ENCODE results near the gene APBA3. TPM values are rescaled to one million over a fixed set of nuclear protein-coding genes. Genes with fewer than 3 reads are reported as not detected.

The APBA3 gene
- polyA plus RNA-seq (ENCODE audit: insufficient read depth in 1 of 5, insufficient read length in 5 of 5, low replicate concordance in 1 of 5), result 10 to 100 TPM; 11.0 to 23.3 (median 18.1) TPM
- long read RNA-seq, donor 1, partial matches to known transcripts, result 0 of 5 reads
- long read RNA-seq, donor 1, other reads (novel, unspliced or antisense), result 0 of 5 reads
- long read RNA-seq, donor 2, partial matches to known transcripts, result 0 of 2 reads
- long read RNA-seq, donor 2, other reads (novel, unspliced or antisense), result 0 of 2 reads
- long read RNA-seq, donor 3, transcript APBA3-207 (2 exons, 575 nt), result major isoform, 5 of 6 reads
- long read RNA-seq, donor 3, partial matches to known transcripts, result 0 of 6 reads
- long read RNA-seq, donor 3, other reads (novel, unspliced or antisense), result 0 of 6 reads
- long read RNA-seq, donor 4, partial matches to known transcripts, result 0 of 6 reads
- long read RNA-seq, donor 4, other reads (novel, unspliced or antisense), result 0 of 6 reads
- long read RNA-seq, donor 5, partial matches to known transcripts, result 0 of 7 reads
- long read RNA-seq, donor 5, other reads (novel, unspliced or antisense), result 0 of 7 reads
- long read RNA-seq, donor 6, partial matches to known transcripts, result 0 of 12 reads
- long read RNA-seq, donor 6, other reads (novel, unspliced or antisense), result 0 of 12 reads
- long read RNA-seq, donor 7, partial matches to known transcripts, result 0 of 6 reads
- long read RNA-seq, donor 7, other reads (novel, unspliced or antisense), result 0 of 6 reads
- long read RNA-seq, donor 8, partial matches to known transcripts, result 0 of 2 reads
- long read RNA-seq, donor 8, other reads (novel, unspliced or antisense), result 0 of 2 reads

GRCh38 chr19:3761382-3762129 lies at the start of gene APBA3:
TSS of gene APBA3 (minus strand) at chr19:3761692. CDS start at chr19:3760264, 1,428 bp downstream.
- DNase-seq, result peak; percentile 86 to 88

DNA sequence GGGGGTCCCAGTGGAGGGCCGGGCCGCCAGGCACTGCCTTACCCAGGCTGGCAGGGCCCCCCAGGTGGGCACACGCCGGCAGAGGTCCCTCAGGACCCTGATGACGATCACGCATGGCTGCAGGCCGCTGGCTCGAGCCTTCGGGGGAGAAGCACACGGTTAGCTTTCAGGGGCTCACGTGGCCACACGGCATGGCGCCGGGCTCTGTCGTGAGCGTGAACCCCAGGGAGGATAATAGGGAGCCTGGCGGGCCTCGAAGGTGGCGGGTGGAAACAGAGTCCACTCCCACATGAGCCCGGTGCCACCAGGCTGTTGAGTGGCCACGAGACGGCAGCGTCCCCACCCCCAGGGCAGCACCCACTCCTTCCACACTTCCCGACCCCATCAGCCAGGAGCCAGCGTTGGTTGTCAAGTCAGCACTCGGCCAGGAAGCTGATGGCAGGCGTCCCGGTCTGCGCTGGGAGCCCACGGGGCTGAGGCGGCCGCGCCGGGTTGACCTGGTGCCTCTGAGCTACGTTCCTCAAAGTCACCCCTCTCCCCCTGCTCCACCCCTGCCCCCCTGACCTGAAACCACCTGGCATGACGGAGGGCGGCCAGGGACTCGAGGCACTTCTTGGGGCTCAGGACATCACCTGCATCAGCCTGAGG lies 49.3 kb upstream of the APBA3 start:
- DNase-seq, result no peak

DNA sequence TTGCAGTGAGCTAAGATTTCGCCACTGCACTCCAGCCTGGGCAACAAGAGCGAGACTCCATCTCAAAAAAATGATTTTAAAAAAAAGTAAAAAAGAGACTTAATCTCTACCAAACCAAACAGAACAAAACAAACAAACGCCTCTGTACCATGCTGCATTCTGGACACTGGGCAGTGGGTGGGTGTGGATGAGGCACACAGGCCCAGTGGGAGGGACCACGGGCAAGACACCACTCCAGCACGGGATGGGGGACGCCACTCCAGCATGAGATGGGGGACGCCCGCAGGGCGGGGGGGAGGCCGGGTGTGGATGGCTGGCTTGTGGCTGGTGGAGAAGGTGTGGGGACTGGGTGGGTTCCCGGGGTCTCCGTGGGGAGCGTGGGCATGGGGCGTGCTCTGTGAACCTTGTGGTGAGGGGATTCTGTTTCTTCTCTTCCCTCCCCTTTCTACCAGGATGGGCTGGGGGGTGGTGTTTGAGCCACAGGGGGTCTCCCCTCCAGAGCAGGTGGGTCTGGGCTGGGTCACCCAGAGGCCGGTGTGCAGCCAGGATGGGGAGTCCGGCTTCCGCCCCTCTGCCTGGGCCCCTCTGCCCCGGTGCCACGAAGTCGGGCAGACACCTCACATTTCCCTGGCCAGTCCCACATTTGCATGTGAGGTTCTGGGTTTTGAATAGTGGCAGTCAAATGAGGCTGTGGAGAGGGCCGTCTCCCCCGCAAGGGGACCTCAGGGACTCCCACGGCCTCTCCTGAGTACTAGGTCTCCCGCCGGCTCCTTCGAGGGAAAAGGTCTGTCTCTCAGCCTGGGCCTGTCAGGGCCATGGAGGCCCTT lies 48.6 kb upstream of the APBA3 start:
- no peak for DNase-seq

GRCh38 chr19:3808420-3809143 lies 47.1 kb upstream of the APBA3 start:
- no peak for DNase-seq

- DNase-seq, result no peak
These were observed 46.3 kb upstream of the APBA3 start for GRCh38 chr19:3807574-3808354.

- no peak for DNase-seq
These were observed 45.6 kb upstream of the APBA3 start for GRCh38 chr19:3807131-3807480.

GRCh38 chr19:3805859-3806258 lies 44.4 kb upstream of the APBA3 start:
- DNase-seq, result no peak

- no peak for DNase-seq
These were observed 42.9 kb upstream of the APBA3 start for GRCh38 chr19:3804429-3804828.

DNA sequence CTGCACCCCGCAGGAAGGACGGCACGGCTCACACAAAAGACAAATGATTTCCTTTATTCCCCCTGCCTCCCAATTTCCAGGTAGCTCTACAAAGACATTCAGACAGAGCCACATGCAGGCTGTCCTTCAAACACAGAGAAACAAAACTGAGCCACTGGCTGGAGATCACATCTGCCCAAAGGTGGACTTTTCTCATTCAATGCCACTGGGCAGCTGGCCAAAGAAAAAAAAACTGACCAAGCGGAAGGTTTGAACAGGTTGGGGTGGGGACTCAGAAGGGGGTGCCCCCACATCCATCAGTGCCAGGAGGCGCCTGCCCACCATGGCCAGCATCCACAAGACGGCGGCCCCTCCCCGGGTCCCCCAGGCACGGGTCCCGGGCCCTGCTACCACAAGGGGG lies 42.5 kb upstream of the APBA3 start:
- no peak for DNase-seq

DNA sequence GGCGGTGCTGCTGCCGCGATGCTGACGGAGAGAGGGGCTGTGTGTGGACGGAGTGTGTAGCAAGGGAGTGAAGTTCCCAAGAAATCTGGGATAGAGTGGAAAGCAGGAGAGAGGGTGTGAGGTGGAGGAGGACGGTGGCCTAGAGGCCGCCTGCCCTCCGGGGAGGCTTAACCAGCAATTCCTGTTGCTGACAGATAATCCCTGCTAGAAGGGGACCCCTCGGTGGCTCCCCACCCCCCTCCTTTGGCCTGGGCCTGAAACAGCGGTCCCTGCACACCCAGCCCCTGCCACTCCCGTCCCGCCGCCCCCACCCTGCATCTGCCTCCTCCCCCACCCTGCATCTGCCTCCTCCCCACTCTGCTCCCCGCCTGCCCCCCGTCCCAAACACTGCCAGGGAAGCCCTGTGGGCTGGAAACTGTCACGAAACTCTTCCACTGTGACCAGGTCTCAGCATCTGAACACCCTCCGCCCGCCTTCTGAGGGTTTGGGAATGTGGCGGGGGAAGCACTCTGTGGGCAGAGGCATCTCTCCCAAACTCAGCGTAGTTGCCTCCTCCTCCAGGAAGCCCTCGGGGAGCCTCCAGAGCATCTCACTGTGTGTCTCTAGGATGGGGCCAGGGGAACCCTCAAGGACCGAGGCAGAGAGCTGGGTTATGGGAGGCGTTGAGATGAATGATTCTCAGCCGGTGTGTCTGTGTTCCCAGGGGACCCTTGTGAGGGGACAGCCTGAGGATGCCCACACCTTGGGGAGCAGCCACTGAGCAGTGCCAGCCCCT lies 41.8 kb upstream of the APBA3 start:
- no peak for DNase-seq

DNA sequence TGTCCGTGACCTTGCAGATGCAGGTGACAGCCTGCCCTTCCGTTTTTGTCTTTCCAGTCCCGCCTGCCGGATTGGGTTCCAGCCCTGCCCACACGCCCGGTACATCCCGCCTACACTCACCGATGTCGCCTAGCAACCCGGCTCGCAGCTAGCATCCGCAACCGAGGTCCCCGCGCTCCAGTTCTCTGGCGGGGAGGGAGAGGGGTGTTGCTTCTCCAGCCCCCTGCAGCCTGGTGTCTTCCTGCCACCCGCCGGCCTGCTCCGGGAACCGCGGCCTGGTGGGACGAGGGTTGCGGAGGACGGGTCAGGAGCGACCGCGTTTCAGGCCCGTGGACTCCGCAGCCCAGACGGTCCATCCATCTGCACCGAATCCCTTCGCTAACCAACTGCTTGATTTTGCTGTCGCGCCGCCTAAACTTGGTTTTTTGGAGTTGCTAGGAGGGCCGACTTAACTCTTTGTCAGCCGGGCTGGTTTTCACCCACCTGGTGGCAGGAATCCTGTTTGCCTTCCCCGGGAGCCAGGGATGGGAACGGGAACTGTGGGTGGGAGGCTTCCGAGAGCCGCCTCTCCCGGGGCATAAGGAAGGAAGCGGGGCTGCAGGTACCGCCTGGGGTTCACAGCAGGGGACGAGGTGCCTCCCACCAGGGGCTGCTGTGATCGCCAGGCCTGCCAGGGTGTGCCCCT lies 40.1 kb upstream of the APBA3 start:
- DNase-seq, result peak; percentile 9 to 15

- DNase-seq, result no peak
These were observed 39.5 kb upstream of the APBA3 start for GRCh38 chr19:3800996-3801395.

DNA sequence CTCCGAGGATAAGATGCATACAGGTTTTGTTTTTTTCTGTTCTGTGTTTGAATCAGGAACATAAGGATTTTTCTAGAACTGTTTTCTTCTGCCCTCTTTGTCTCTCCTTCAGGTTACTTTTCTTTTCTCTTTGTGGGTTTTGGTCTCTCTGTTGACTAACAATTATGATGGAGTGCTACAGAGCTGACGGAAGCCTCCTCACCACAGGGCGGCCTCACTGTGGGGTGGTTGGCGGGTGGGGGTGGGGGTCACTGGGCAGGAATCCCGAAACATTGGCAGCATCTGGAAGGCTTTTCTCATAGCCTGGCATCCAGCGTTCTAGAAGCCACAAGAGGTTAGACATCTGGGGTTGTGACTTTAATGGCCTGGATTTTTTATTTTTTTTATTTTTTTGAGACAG lies 36.6 kb upstream of the APBA3 start:
- no peak for DNase-seq

- DNase-seq, result no peak
These were observed 34.9 kb upstream of the APBA3 start for GRCh38 chr19:3796358-3796757.

GRCh38 chr19:3793799-3794198 lies 32.3 kb upstream of the APBA3 start:
- DNase-seq, result no peak

- no peak for DNase-seq
These were observed 30.6 kb upstream of the APBA3 start for GRCh38 chr19:3792114-3792513.

GRCh38 chr19:3790941-3791340 lies 29.4 kb upstream of the APBA3 start:
- DNase-seq, result no peak

DNA sequence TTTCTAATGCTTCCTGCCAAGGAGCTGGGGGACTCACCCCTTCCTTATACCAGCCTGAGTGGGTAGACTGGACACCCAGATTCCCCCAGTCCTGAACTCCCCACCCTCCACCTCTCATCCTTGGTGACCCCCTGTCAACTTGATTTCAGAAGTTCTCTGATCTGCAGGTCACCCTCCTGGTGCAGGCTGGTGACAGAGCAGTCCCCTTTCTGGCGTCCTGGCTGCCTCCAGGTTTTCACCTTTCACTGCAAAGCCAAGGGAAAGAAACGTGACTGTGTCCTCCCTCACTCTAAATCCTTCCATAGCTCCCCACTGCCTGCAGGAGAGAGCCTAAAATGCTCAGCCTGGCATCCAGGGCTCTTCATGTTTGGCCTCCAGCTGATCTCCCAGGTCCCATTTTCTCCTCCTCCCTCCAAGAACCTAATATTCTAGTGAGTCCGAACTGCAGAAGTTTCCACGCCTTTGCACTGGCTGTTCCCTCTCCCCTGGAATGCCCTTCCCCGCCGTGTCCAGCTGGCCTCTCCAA lies 28.8 kb upstream of the APBA3 start:
- DNase-seq, result no peak

All from right lung (tissue), 10 donors.